Measurements from ENCODE around the gene LRRC19.

LRRC19 gene

GRCh38 chr9:27005491-27005890 is at the start of gene LRRC19:
LRRC19 (minus strand) TSS chr9:27005672; CDS start chr9:26999694, 5,978 bp downstream.
- DNase-seq: no peak

- no peak for DNase-seq
These were observed 49.4 kb upstream of the LRRC19 start for GRCh38 chr9:27054841-27055240.

GRCh38 chr9:27054125-27054524 is 48.7 kb upstream of the LRRC19 start:
- DNase-seq: no peak

GRCh38 chr9:27053369-27054022 is 48.0 kb upstream of the LRRC19 start:
- no peak for DNase-seq

- DNase-seq: no peak
These were observed 41.7 kb upstream of the LRRC19 start for GRCh38 chr9:27047136-27047535.

- DNase-seq: no peak
These were observed 37.7 kb upstream of the LRRC19 start for GRCh38 chr9:27043176-27043575.

- DNase-seq: no peak
These were observed 37.0 kb upstream of the LRRC19 start for GRCh38 chr9:27042476-27042875.

- no peak for DNase-seq
These were observed 36.3 kb upstream of the LRRC19 start for GRCh38 chr9:27041746-27042145.

- no peak for DNase-seq
These were observed 32.0 kb upstream of the LRRC19 start for GRCh38 chr9:27037499-27037898.

GRCh38 chr9:27033815-27034403 is 28.4 kb upstream of the LRRC19 start:
- DNase-seq: no peak

GRCh38 chr9:27029186-27029585 is 23.7 kb upstream of the LRRC19 start:
- DNase-seq: no peak

GRCh38 chr9:27022920-27023319 is 17.4 kb upstream of the LRRC19 start:
- no peak for DNase-seq

GRCh38 chr9:27019589-27019988 is 14.1 kb upstream of the LRRC19 start:
- DNase-seq: no peak

GRCh38 chr9:27003426-27004077 is 1.9 kb downstream of the LRRC19 start:
- no peak for DNase-seq

- DNase-seq: no peak
These were observed 9.7 kb downstream of the LRRC19 start for GRCh38 chr9:26995810-26996209.

GRCh38 chr9:26983340-26983739 is 22.1 kb downstream of the LRRC19 start:
- DNase-seq: no peak

GRCh38 chr9:26975728-26976707 is 29.5 kb downstream of the LRRC19 start:
- no peak for DNase-seq

- DNase-seq: no peak
These were observed 30.5 kb downstream of the LRRC19 start for GRCh38 chr9:26974927-26975326.

GRCh38 chr9:26973989-26974388 is 31.5 kb downstream of the LRRC19 start:
- DNase-seq: no peak

- no peak for DNase-seq
These were observed 33.8 kb downstream of the LRRC19 start for GRCh38 chr9:26971721-26972120.

- no peak for DNase-seq
These were observed 48.6 kb downstream of the LRRC19 start for GRCh38 chr9:26956860-26957233.

- DNase-seq: peak; percentile 94
These were observed 49.3 kb downstream of the LRRC19 start, which contains the start of gene IFT74 for GRCh38 chr9:26955921-26956859. IFT74 (plus strand) TSS chr9:26956412; CDS start chr9:26961968, 5,556 bp downstream.

All from DMS79 (cell line).